SK-N-MC (cell line): Measurements from ENCODE around the gene PEDS1.

ENCODE experiments used
- EZH2 ChIP-seq: fragments of 200-600 bp; sonication (generic); IDR thresholded peaks from one replicate; pipeline ENCODE4 v1.6.1; 2017; ENCODE audit warnings: antibody characterized with exemption
- FOXP2 ChIP-seq: optimal IDR thresholded peaks from 2 replicates; pipeline ENCODE3; 2011; ENCODE audit warnings: mild to moderate bottlenecking, moderate library complexity; ENCODE audit not compliant: insufficient read depth; ENCODE audit errors: extremely low read length, control extremely low read depth

- TF ChIP-seq EZH2 (no peak), FOXP2 (no peak)
These were observed 30.8 kb downstream of the PEDS1 start for GRCh38 chr20:50122763-50123162.
